GM21717 (cell line): Measurements from ENCODE around the gene DUSP3.

Source experiments
- ATAC-seq: cut with Tn5 transposase; IDR thresholded peaks from one replicate; pipeline ENCODE4 v1.9.1; 2021; ENCODE audit warnings: mild to moderate bottlenecking, moderate library complexity; ENCODE audit not compliant: unreplicated experiment

The DUSP3 gene

DNA sequence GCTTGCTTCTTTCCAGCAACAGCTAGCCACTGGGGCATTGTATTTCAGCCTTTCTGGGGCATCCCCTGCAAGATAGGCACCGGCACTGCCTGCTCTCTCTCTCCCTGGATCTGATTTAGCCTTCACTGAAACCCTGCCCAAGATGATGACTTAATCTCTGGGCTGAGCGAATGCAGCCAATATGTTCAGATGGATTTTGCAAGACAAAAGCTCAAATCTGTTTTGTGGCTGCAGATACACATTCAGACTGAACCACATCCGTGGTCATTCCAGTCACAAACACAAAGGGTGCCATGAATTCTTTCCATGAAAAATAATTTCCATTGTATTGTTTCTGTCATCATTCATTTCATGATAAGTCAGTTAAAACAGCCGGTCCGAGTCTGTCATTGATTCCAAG, 44.4 kb downstream of the DUSP3 start:
- no peak for ATAC-seq

GRCh38 chr17:43733956-43734355, 44.8 kb downstream of the DUSP3 start:
- no peak for ATAC-seq

DNA sequence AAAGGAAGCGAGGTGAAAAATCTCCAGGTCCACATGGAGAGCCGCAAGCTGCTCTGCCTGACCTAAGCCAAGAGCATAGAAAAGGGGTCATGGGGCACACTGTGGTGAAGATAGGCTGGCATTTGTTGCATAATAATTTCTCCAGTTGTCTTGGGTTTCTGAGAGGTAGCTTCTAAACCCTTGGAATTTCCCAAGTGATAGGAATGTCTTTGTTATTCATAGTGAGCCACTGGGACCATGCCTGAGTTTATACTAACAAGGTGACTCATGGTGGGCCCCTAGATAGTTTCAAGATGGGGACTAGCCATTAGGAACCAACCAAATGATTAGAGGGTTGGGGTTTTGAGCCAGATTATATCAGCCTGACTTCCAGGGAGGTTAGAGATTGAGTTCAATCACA, 45.8 kb downstream of the DUSP3 start:
- no peak for ATAC-seq

- ATAC-seq = no peak
Observed at GRCh38 chr17:43728081-43728480, 50.7 kb downstream of the DUSP3 start.

DNA sequence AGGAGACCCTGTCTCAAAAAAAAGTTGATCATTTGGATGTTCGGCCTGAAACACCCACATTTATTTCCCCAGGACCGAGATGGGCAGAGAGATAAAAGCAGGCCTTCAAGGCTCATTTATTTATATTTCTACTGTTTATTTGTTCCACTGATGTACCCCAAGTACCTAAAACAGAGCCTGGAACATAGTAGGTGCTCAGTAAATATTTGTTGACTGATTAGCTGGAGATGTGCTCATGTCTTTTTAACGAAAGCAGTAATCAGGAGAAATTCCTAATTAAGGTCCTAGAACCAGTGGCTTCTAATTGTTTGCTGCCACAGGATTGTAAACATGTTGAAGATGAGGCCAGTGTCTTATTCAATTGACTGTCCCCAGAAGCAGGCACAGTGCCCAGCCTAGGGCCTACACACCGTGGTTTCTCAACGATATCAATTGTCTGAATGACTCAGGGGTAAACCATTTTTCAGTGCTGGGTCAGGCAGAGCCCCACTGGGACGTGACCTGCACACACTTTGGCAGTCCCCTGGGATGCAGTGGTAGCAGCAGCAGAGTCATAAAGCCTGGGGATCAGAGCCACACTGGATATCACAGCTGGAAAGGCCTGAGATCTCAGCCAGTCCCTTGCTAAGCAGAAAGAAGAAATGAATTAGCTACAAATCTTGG, 54.9 kb downstream of the DUSP3 start:
- ATAC-seq = no peak

DNA sequence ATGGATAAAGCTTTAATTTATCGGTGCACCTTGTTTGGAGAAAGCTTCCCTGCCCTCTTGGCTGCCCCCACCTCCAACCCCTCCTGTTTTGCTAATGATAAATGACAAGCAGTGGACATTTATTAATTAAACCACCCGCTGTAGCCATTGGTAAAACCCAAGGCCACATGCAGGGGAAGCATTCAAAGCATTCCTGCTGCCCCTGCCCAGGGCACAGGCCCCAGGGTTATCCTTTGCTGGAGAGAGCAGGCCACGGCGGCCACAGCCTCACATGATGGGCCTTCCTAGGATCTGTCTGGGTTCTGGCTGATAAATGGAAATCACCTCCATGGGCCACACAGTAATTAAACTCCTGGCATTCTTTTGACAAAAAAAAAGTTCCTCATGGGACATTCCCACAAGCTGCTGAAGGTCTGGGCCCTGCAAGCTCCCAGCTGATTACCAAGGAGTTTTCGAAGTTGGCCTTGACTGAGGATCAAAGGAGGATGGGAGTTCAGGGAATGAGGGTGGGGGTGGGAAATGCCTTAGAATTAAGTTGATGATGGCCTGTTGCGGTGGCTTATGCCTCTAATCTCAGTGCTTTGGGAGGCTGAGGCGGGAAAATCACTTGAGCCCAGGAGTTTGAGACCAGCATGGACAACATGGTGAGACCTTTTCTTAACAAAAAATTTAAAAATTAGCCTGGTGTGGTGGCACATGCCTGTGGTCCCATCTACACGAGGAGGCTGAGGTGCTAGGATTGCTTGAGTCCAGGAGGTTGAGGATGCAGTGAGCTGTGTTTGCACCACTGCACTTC, 55.7 kb downstream of the DUSP3 start:
- ATAC-seq = no peak

- no peak for ATAC-seq
Observed at GRCh38 chr17:43722269-43722619, 56.5 kb downstream of the DUSP3 start.

GRCh38 chr17:43721537-43722268, 57.1 kb downstream of the DUSP3 start:
- no peak for ATAC-seq

GRCh38 chr17:43720311-43721060, 58.3 kb downstream of the DUSP3 start:
- peak; percentile 48 for ATAC-seq

DNA sequence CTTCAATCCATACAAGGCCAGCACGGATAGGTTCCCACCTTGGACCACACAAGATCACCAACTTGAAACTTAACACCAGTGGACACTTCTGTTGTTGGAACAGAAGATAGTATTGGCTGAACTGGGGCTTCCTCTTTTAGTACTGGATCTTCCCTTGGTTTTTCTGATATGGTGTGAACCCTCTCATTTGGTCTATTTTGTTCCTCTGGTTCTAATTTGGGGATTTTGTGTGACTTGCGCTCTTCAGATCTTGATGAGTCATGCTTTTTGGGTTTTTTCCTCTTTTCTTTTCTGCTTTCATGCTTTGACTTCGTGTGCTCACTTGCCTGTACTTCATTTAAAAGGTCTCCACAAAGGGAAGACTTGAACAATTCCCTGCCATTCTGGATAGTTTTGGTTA, 59.2 kb downstream of the DUSP3 start:
- no peak for ATAC-seq

GRCh38 chr17:43718544-43718943, 60.2 kb downstream of the DUSP3 start:
- ATAC-seq = no peak

DNA sequence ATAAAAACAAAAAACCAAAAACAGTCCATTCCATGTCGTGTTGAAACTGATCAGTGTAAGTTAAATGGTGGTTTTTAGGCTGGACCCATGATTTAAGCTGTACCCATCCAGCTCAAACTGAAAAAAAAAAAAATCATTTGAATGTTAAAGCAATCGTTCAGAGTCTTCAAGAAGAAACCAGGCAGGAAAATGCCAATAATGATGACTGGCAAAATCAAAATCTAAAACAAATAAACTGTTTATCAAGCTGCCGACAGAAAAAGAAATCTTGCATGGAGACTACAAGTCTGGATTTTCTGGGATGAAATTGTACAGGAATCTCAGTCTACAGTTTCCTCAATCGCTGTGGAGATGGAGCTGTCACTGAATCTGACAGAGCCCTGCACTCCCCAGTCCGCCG, 60.9 kb downstream of the DUSP3 start:
- no peak for ATAC-seq
